Tibial nerve (tissue), 4 donors: ENCODE results near the gene SPACA4. TPM values are rescaled to one million over a fixed set of nuclear protein-coding genes. Genes with fewer than 3 reads are reported as not detected.

ENCODE experiments used
- DNase-seq, 2 donors: peaks; one replicate each; pipeline ENCODE4 v3.0.0-alpha.2; 2019; ENCODE audit warnings: low spot score in 2 of 2
- H3K27ac ChIP-seq, 4 donors: fragments of 200-600 bp; sonication (generic) in 3 of 4; one replicate each; pipeline ENCODE4 v1.5.1; 2017 to 2019; ENCODE audit warnings: mild to moderate bottlenecking in 1 of 4
- H3K27me3 ChIP-seq, 2 donors: fragments of 200-600 bp; sonication (generic) in 1 of 2; one replicate each; pipeline versions ENCODE4 v1.5.1 to v1.6.0; 2017 to 2019
- H3K36me3 ChIP-seq, 3 donors: fragments of 200-600 bp; sonication (generic); one replicate each; pipeline ENCODE4 v1.5.1; 2018 to 2019
- H3K4me1 ChIP-seq, 4 donors: fragments of 200-600 bp; sonication (generic) in 3 of 4; one replicate each; pipeline ENCODE4 v1.5.1; 2017 to 2019
- H3K4me3 ChIP-seq, 4 donors: fragments of 200-600 bp; sonication (generic) in 3 of 4; one replicate each; pipeline ENCODE4 v1.5.1; 2017 to 2019; ENCODE audit warnings: mild to moderate bottlenecking in 1 of 4, moderate library complexity in 1 of 4
- H3K9me3 ChIP-seq, 4 donors: fragments of 200-600 bp; sonication (generic) in 3 of 4; one replicate each; pipeline ENCODE4 v1.5.1; 2017 to 2019
- CTCF ChIP-seq, 5 experiments: fragments of 200-600 bp in 3 of 5; fragments of 450-650 bp in 2 of 5; sonication (generic) in 3 of 5; IDR thresholded peaks; one replicate each; pipeline ENCODE4 v1.5.1; 2016 to 2019; ENCODE audit warnings: antibody characterized with exemption in 5 of 5, mild to moderate bottlenecking in 3 of 5, moderate library complexity in 2 of 5
- EP300 ChIP-seq, 2 donors: sonication (generic); formaldehyde crosslinking; IDR thresholded peaks; one replicate each; pipeline ENCODE4 v1.6.1; 2017; ENCODE audit warnings: antibody characterized with exemption in 2 of 2, mild to moderate bottlenecking in 1 of 2
- POLR2A ChIP-seq, 2 donors: fragments of 450-650 bp; IDR thresholded peaks; one replicate each; pipeline ENCODE4 v1.6.1; 2017; ENCODE audit warnings: antibody characterized with exemption in 2 of 2, mild to moderate bottlenecking in 2 of 2, moderate library complexity in 2 of 2
- WGBS, 2 donors: methylation state at CpG; one replicate each; pipeline ENCODE4 v1.1.5; 2018; 5-methylcytosine and 5-hydroxymethylcytosine counted together
- total RNA-seq, 4 donors: library from RNA; depleted of rRNA; stranded (reverse); fragments of >200 nt; gene quantifications; one replicate each; pipeline ENCODE4 v1.1.0, GENCODE V29; 2016

The SPACA4 gene
- total RNA-seq, 4 donors from 2014 or later = not detected

GRCh38 chr19:48638831-48639381 lies 32.4 kb downstream of the SPACA4 start:
- WGBS, 2 donors = 72 to 74% methylated on average over 16 of the region's 16 CpGs
- Histone ChIP-seq H3K27me3 (no peaks in the 10 kb centered on the region), H3K4me3 (peak overlapping the region in 3 of 4 donors; percentile 23 to 85 (median 71)), H3K9me3 (no peaks in the 10 kb centered on the region), H3K27ac (peak overlapping the region; percentile 94 to 99 (median 99)), H3K36me3 (no peaks in the 10 kb centered on the region), H3K4me1 (peaks cover 0 to 41% (median 25%) of the 10 kb centered on the region in 4 donors)
- TF ChIP-seq EP300 (IDR thresholded peaks at IDR 0.05) (no peak), CTCF (IDR thresholded peaks at IDR 0.05) (no peak), POLR2A (IDR thresholded peaks at IDR 0.05) (no peak)
- DNase-seq = no peak

GRCh38 chr19:48639483-48640375 lies 33.2 kb downstream of the SPACA4 start:
- no peak for TF ChIP-seq CTCF (IDR thresholded peaks at IDR 0.05)
- no peak for TF ChIP-seq POLR2A (IDR thresholded peaks at IDR 0.05)
- no peak for TF ChIP-seq EP300 (IDR thresholded peaks at IDR 0.05)
- no peak for DNase-seq

GRCh38 chr19:48641850-48642249 lies 35.3 kb downstream of the SPACA4 start:
- H3K27me3 ChIP-seq = no peaks in the 10 kb centered on the region

More at GRCh38 chr19:48639483-48640375, 33.2 kb downstream of the SPACA4 start:
- H3K9me3 ChIP-seq = no peaks in the 10 kb centered on the region
- WGBS, 2 donors = 70 to 74% methylated on average over 32 to 33 of the region's 33 CpGs
- peak overlapping the region in 2 of 4 donors; percentile 99 for H3K27ac ChIP-seq
- no peaks in the 10 kb centered on the region for H3K36me3 ChIP-seq
- H3K27me3 ChIP-seq = no peaks in the 10 kb centered on the region
- H3K4me3 ChIP-seq = no peak overlapping the region
- peaks cover 0 to 40% (median 19%) of the 10 kb centered on the region in 4 donors for H3K4me1 ChIP-seq

GRCh38 chr19:48642862-48643261 lies 36.3 kb downstream of the SPACA4 start:
- no peaks in the 10 kb centered on the region for H3K9me3 ChIP-seq
- no peaks in the 10 kb centered on the region for H3K27me3 ChIP-seq
- 88 to 89% methylated on average over 5 of the region's 5 CpGs for WGBS, 2 donors
- DNase-seq = no peak
- H3K27ac ChIP-seq = no peak overlapping the region
- H3K4me1 ChIP-seq = peaks cover 0 to 38% (median 17%) of the 10 kb centered on the region in 4 donors
- no peaks in the 10 kb centered on the region for H3K36me3 ChIP-seq
- no peak overlapping the region for H3K4me3 ChIP-seq
- TF ChIP-seq CTCF (IDR thresholded peaks at IDR 0.05) = no peak
- TF ChIP-seq EP300 (IDR thresholded peaks at IDR 0.05) = no peak
- no peak for TF ChIP-seq POLR2A (IDR thresholded peaks at IDR 0.05)

More at GRCh38 chr19:48641850-48642249, 35.3 kb downstream of the SPACA4 start:
- H3K36me3 ChIP-seq = no peaks in the 10 kb centered on the region
- H3K9me3 ChIP-seq = no peaks in the 10 kb centered on the region
- 85 to 93% methylated on average over 2 of the region's 2 CpGs for WGBS, 2 donors
- DNase-seq = no peak
- no peak overlapping the region for H3K27ac ChIP-seq
- H3K4me3 ChIP-seq = no peak overlapping the region
- TF ChIP-seq EP300 (IDR thresholded peaks at IDR 0.05) = no peak
- TF ChIP-seq POLR2A (IDR thresholded peaks at IDR 0.05) = no peak
- TF ChIP-seq CTCF (IDR thresholded peaks at IDR 0.05) = no peak
- H3K4me1 ChIP-seq = peaks cover 0 to 38% (median 17%) of the 10 kb centered on the region in 4 donors

- Histone ChIP-seq H3K27ac (no peak overlapping the region), H3K36me3 (no peaks in the 10 kb centered on the region), H3K9me3 (no peaks in the 10 kb centered on the region), H3K27me3 (no peaks in the 10 kb centered on the region), H3K4me3 (no peak overlapping the region), H3K4me1 (peaks cover 0 to 27% (median 10%) of the 10 kb centered on the region in 4 donors)
- TF ChIP-seq POLR2A (IDR thresholded peaks at IDR 0.05) (no peak), CTCF (IDR thresholded peaks at IDR 0.05) (no peak), EP300 (IDR thresholded peaks at IDR 0.05) (no peak)
- WGBS, 2 donors = 59 to 76% methylated on average over 4 of the region's 4 CpGs
- no peak for DNase-seq
These were observed 37.8 kb downstream of the SPACA4 start for GRCh38 chr19:48644355-48644754.
